PFSK-1 (cell line): ENCODE results near the gene ZNF688.

Source experiments
- FOXP2 ChIP-seq: optimal IDR thresholded peaks from 2 replicates; pipeline ENCODE3; 2011; ENCODE audit warnings: borderline replicate concordance, control low read depth, inconsistent platforms; ENCODE audit not compliant: insufficient read depth; ENCODE audit errors: extremely low read length, extremely low read depth
- POLR2AphosphoS5 ChIP-seq: IDR thresholded peaks from 2 replicates; pipeline ENCODE4 v1.6.1; 2012; ENCODE audit warnings: low read depth, mild to moderate bottlenecking, control low read depth, low read length, moderate library complexity
- SIN3A ChIP-seq: IDR thresholded peaks from 2 replicates; pipeline ENCODE4 v1.6.1; 2012; ENCODE audit warnings: mild to moderate bottlenecking, low read length, moderate library complexity, borderline replicate concordance; ENCODE audit not compliant: insufficient read depth
- TAF1 ChIP-seq: IDR thresholded peaks from 2 replicates; pipeline ENCODE4 v1.6.1; 2012; ENCODE audit warnings: low read length, control low read depth, borderline replicate concordance; ENCODE audit not compliant: insufficient read depth

DNA sequence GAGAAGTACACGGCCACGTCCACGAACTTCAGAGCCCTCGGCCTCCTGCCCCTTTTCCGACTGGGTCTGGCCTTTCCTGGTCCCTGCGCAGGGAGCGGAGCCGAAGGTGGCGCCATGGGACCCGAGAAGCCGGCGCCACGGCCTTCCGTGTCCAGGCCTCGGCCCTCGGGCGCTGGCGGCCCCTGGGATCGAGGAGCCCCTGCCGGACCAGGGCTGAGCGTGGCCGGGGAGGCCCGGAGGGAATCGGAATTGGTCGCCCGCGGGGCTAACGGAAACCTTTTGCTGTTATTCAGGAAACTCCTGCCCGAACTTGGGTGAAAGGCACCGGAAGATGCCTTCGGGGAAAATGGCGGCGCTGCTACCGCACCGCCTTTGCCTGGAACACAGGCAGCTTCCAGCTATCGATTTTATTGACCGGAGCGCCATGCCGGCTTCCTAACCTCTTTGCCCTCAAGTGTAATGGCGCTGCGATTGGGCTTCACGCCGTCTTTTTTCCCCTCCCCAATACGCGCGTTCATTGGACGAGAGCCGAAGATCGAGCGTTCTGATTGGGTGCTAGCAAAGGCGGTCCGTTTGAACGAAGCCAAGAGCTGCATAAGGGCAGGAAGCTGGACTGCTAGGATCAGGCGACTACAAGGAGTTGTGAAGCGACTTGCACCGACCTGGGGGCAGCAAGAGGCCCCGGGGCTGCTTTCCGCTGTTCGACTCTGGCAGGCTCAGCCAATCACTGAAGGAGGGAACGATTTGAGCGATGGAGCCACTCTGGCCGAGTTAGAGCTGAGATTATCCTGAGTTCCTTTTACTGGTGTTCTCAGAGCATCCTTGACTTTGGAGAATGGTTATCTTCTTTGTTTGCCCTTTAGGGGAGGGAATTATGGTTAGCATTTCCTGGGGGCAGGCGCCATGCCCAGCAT lies 38.7 kb upstream of the ZNF688 start, which contains the start of gene ZNF689:
- peak; percentile 93 for TF ChIP-seq TAF1
- no peak for TF ChIP-seq SIN3A
- peak; percentile 58; the same call in 1 of the 2 replicates for TF ChIP-seq POLR2AphosphoS5
- TF ChIP-seq FOXP2 = no peak
